SK-N-SH treated with all-trans-retinoic acid at 6 μM for 48 hours (cell line): ENCODE measurements around the gene MALRD1.

Experiments
- ARNTL ChIP-seq: fragments of 450-650 bp; formaldehyde crosslinking; IDR thresholded peaks from 2 replicates; pipeline ENCODE4 v1.5.0; 2020; ENCODE audit warnings: low read depth, mild to moderate bottlenecking, moderate library complexity, borderline replicate concordance
- ESRRG ChIP-seq: fragments of 250-450 bp; sonication (Bioruptor Pico); IDR thresholded peaks from 2 replicates; pipeline ENCODE4 v1.6.1; 2021; ENCODE audit warnings: mild to moderate bottlenecking
- ISL1 ChIP-seq: fragments of 250-450 bp; sonication (Bioruptor Pico); IDR thresholded peaks from 2 replicates; pipeline ENCODE4 v2.1.2; 2022; ENCODE audit warnings: mild to moderate bottlenecking, moderate library complexity
- RARB ChIP-seq: fragments of 250-450 bp; sonication (Bioruptor Pico); IDR thresholded peaks from 2 replicates; pipeline ENCODE4 v1.8.0; 2021; ENCODE audit warnings: mild to moderate bottlenecking, moderate library complexity
- ZFP30 ChIP-seq: fragments of 450-650 bp; formaldehyde crosslinking; IDR thresholded peaks from 2 replicates; pipeline ENCODE4 v1.5.0; 2022; ENCODE audit warnings: mild to moderate bottlenecking, moderate library complexity
- ZNF565 ChIP-seq: fragments of 450-650 bp; formaldehyde crosslinking; conservative IDR thresholded peaks from 2 replicates; pipeline ENCODE4 v1.5.0; 2020; ENCODE audit warnings: low read depth, mild to moderate bottlenecking, moderate library complexity

- TF ChIP-seq ESRRG (CRISPR knock-in tag) (no peak), ZNF565 (no peak), ZFP30 (no peak), ARNTL (CRISPR knock-in tag) (no peak), ISL1 (no peak), RARB (no peak)
Observed at GRCh38 chr10:19531324-19531723, 482.7 kb downstream of the MALRD1 start.
